Measurements from ENCODE around the gene PRKAG2. TPM values are rescaled to one million over a fixed set of nuclear protein-coding genes. Genes with fewer than 3 reads are reported as not detected.
"Not testable (repeated sequence)": the region's sequence is repeated elsewhere in the genome, so short reads cannot be mapped to it uniquely, and the experiment has no call there.

Gene PRKAG2
- total and polyA plus RNA-seq, 2 donors = 37.9 to 71.6 TPM

GRCh38 chr7:151592330-151592729 is 284.6 kb downstream of the PRKAG2 start:
- no peaks in the 10 kb centered on the region for H3K4me1 ChIP-seq (ENCODE audit: insufficient read depth)
- H3K27ac ChIP-seq (ENCODE audit: low read depth) = no peak overlapping the region
- no peaks in the 10 kb centered on the region for H3K36me3 ChIP-seq (ENCODE audit: insufficient read depth)
- H3K4me3 ChIP-seq (ENCODE audit: low read depth, low read length) = no peak overlapping the region
- DNase-seq (ENCODE audit: extremely low spot score) = no peak
- whole genome bisulfite sequencing = 92% methylated on average over 11 of the region's 11 CpGs

GRCh38 chr7:151591866-151592265 is 285.0 kb downstream of the PRKAG2 start:
- Histone ChIP-seq H3K4me1 (ENCODE audit: insufficient read depth) (no peaks in the 10 kb centered on the region), H3K27ac (ENCODE audit: low read depth) (no peak overlapping the region), H3K36me3 (ENCODE audit: insufficient read depth) (no peaks in the 10 kb centered on the region), H3K4me3 (ENCODE audit: low read depth, low read length) (no peak overlapping the region)
- WGBS = 83% methylated on average over 14 of the region's 14 CpGs
- no peak for DNase-seq (ENCODE audit: extremely low spot score)

- no peaks in the 10 kb centered on the region for H3K4me1 ChIP-seq (ENCODE audit: insufficient read depth)
- H3K27ac ChIP-seq (ENCODE audit: low read depth) = no peak overlapping the region
- H3K36me3 ChIP-seq (ENCODE audit: insufficient read depth) = no peaks in the 10 kb centered on the region
- no peak overlapping the region for H3K4me3 ChIP-seq (ENCODE audit: low read depth, low read length)
- 78% methylated on average over 19 of the region's 19 CpGs for WGBS
- DNase-seq (ENCODE audit: extremely low spot score) = no peak
Observed at GRCh38 chr7:151590850-151591771, 285.8 kb downstream of the PRKAG2 start.

GRCh38 chr7:151590071-151590849 is 286.7 kb downstream of the PRKAG2 start:
- no peak for DNase-seq (ENCODE audit: extremely low spot score)
- Histone ChIP-seq H3K4me1 (ENCODE audit: insufficient read depth) (no peaks in the 10 kb centered on the region), H3K27ac (ENCODE audit: low read depth) (no peak overlapping the region), H3K36me3 (ENCODE audit: insufficient read depth) (no peaks in the 10 kb centered on the region), H3K4me3 (ENCODE audit: low read depth, low read length) (no peak overlapping the region)
- 64% methylated on average over 13 of the region's 13 CpGs for WGBS

- H3K4me3 ChIP-seq (ENCODE audit: low read depth, low read length) = no peak overlapping the region
- no peaks in the 10 kb centered on the region for H3K36me3 ChIP-seq (ENCODE audit: insufficient read depth)
- no peak overlapping the region for H3K27ac ChIP-seq (ENCODE audit: low read depth)
- H3K4me1 ChIP-seq (ENCODE audit: insufficient read depth) = no peaks in the 10 kb centered on the region
- no peak for DNase-seq (ENCODE audit: extremely low spot score)
- 94% methylated on average over 9 of the region's 9 CpGs for WGBS
Observed at GRCh38 chr7:151588982-151589381, 287.9 kb downstream of the PRKAG2 start.

- DNase-seq (ENCODE audit: extremely low spot score) = no peak
- H3K4me1 ChIP-seq (ENCODE audit: insufficient read depth) = no peaks in the 10 kb centered on the region
- no peak overlapping the region for H3K27ac ChIP-seq (ENCODE audit: low read depth)
- H3K4me3 ChIP-seq (ENCODE audit: low read depth, low read length) = no peak overlapping the region
- H3K36me3 ChIP-seq (ENCODE audit: insufficient read depth) = no peaks in the 10 kb centered on the region
- 83% methylated on average over 14 of the region's 14 CpGs for WGBS
Observed at GRCh38 chr7:151586531-151587260, 290.2 kb downstream of the PRKAG2 start.

- H3K36me3 ChIP-seq (ENCODE audit: insufficient read depth) = no peaks in the 10 kb centered on the region
- 81% methylated on average over 18 of the region's 18 CpGs for WGBS
- H3K4me1 ChIP-seq (ENCODE audit: insufficient read depth) = no peaks in the 10 kb centered on the region
- H3K4me3 ChIP-seq (ENCODE audit: low read depth, low read length) = no peak overlapping the region
- DNase-seq (ENCODE audit: extremely low spot score) = no peak
- H3K27ac ChIP-seq (ENCODE audit: low read depth) = no peak overlapping the region
Observed at GRCh38 chr7:151585744-151586393, 291.0 kb downstream of the PRKAG2 start.

- H3K4me3 ChIP-seq (ENCODE audit: low read depth, low read length) = no peak overlapping the region
- H3K36me3 ChIP-seq (ENCODE audit: insufficient read depth) = no peaks in the 10 kb centered on the region
- 94% methylated on average over 8 of the region's 8 CpGs for WGBS
- H3K4me1 ChIP-seq (ENCODE audit: insufficient read depth) = no peaks in the 10 kb centered on the region
- H3K27ac ChIP-seq (ENCODE audit: low read depth) = no peak overlapping the region
- DNase-seq (ENCODE audit: extremely low spot score) = no peak
Observed at GRCh38 chr7:151581741-151582140, 295.2 kb downstream of the PRKAG2 start.

- Histone ChIP-seq H3K4me1 (ENCODE audit: insufficient read depth) (no peaks in the 10 kb centered on the region), H3K27ac (ENCODE audit: low read depth) (no peak overlapping the region), H3K4me3 (ENCODE audit: low read depth, low read length) (no peak overlapping the region), H3K36me3 (ENCODE audit: insufficient read depth) (no peaks in the 10 kb centered on the region)
- 94% methylated on average over 2 of the region's 2 CpGs for WGBS
- DNase-seq (ENCODE audit: extremely low spot score) = no peak
Observed at GRCh38 chr7:151579644-151580043, 297.3 kb downstream of the PRKAG2 start.

- Histone ChIP-seq H3K4me3 (ENCODE audit: low read depth, low read length) (no peak overlapping the region), H3K4me1 (ENCODE audit: insufficient read depth) (no peaks in the 10 kb centered on the region), H3K36me3 (ENCODE audit: insufficient read depth) (no peaks in the 10 kb centered on the region), H3K27ac (ENCODE audit: low read depth) (no peak overlapping the region)
- DNase-seq (ENCODE audit: extremely low spot score) = no peak
- WGBS = 69% methylated on average over 7 of the region's 7 CpGs
Observed at GRCh38 chr7:151575410-151575809, 301.5 kb downstream of the PRKAG2 start.

GRCh38 chr7:151573046-151573445 is 303.9 kb downstream of the PRKAG2 start:
- H3K27ac ChIP-seq (ENCODE audit: low read depth); H3K36me3 ChIP-seq (ENCODE audit: insufficient read depth); H3K4me3 ChIP-seq (ENCODE audit: low read depth, low read length); DNase-seq (ENCODE audit: extremely low spot score); H3K4me1 ChIP-seq (ENCODE audit: insufficient read depth): not testable (repeated sequence)
- WGBS = 89% methylated on average over 3 of the region's 3 CpGs

GRCh38 chr7:151572136-151572535 is 304.8 kb downstream of the PRKAG2 start:
- no peaks in the 10 kb centered on the region for H3K36me3 ChIP-seq (ENCODE audit: insufficient read depth)

GRCh38 chr7:151571471-151571870 is 305.4 kb downstream of the PRKAG2 start:
- no peak overlapping the region for H3K27ac ChIP-seq (ENCODE audit: low read depth)
- no peak for DNase-seq (ENCODE audit: extremely low spot score)
- 89% methylated on average over 5 of the region's 5 CpGs for WGBS
- no peak overlapping the region for H3K4me3 ChIP-seq (ENCODE audit: low read depth, low read length)
- H3K4me1 ChIP-seq (ENCODE audit: insufficient read depth) = no peaks in the 10 kb centered on the region
- H3K36me3 ChIP-seq (ENCODE audit: insufficient read depth) = no peaks in the 10 kb centered on the region

More at GRCh38 chr7:151572136-151572535, 304.8 kb downstream of the PRKAG2 start:
- DNase-seq (ENCODE audit: extremely low spot score) = no peak
- no peak overlapping the region for H3K4me3 ChIP-seq (ENCODE audit: low read depth, low read length)
- WGBS = 95% methylated on average over 2 of the region's 2 CpGs
- H3K4me1 ChIP-seq (ENCODE audit: insufficient read depth) = no peaks in the 10 kb centered on the region
- H3K27ac ChIP-seq (ENCODE audit: low read depth) = no peak overlapping the region
